K562 (cell line): Measurements from ENCODE around the gene RAB9B. TPM values are rescaled to one million over a fixed set of nuclear protein-coding genes. Genes with fewer than 3 reads are reported as not detected.

Source experiments
- ATAC-seq: fragments of 200-7000 bp; cut with Tn5 transposase; 3 replicates; pipeline ENCODE4 v1.9.1; 2020; ENCODE audit warnings: moderate library complexity
- BruUV-seq: library from RNA; stranded (reverse); fragments of 400-500 nt; replicated peaks from 2 replicates; lab custom pipeline; 2021; lab: Mats Ljungman, UMichigan
- CTCF ChIA-PET: fragments of 300-600 bp; formaldehyde crosslinking; extraction: SDS; loops from one replicate; lab custom pipeline; 2021; ENCODE audit warnings: low intra/inter-chr PET ratio; lab: Yijun Ruan, JAX
- POLR2A ChIA-PET: fragments of 300-600, 350-650 bp; sonication (Branson Sonifier 250); formaldehyde crosslinking; extraction: SDS; loops from one replicate; lab custom pipeline; 2021; ENCODE audit warnings: antibody characterized with exemption, inconsistent platforms; lab: Yijun Ruan, JAX
- DNase-seq, 4 experiments: peaks; one replicate each; pipeline versions ENCODE4 v3.0.0 to v3.0.0-alpha.2; 2011 to 2018; ENCODE audit warnings: low spot score in 3 of 4, mixed read lengths in 3 of 4; ENCODE audit errors: extremely low read depth in 1 of 4
- FAIRE-seq: peaks from 2 replicates; lab custom pipeline; 2011; peaks lifted over from hg19 to GRCh38; lab: Jason Lieb, UNC
- H2AFZ ChIP-seq: 2 replicates; pipeline ENCODE4 v1.6.0; 2011; ENCODE audit warnings: low read depth, low read length, control low read depth, inconsistent platforms
- H3K27ac ChIP-seq: fragments of 200-600 bp; 3 replicates; pipeline ENCODE4 v1.8.0; 2011; ENCODE audit warnings: low read depth, mild to moderate bottlenecking, control low read depth, inconsistent platforms, low read length, moderate library complexity, mixed read lengths; ENCODE audit errors: extremely low read depth
- H3K27me3 ChIP-seq, 2 experiments: fragments of 300-600 bp in 1 of 2; 2 replicates in 1 of 2; 3 replicates in 1 of 2; pipeline versions ENCODE4 v1.6.0 to v1.8.0; 2011; ENCODE audit warnings: inconsistent platforms in 2 of 2, low read length in 2 of 2, mild to moderate bottlenecking in 1 of 2, mixed read lengths in 1 of 2, moderate library complexity in 1 of 2; ENCODE audit not compliant: control insufficient read depth in 2 of 2, insufficient read depth in 2 of 2
- H3K36me3 ChIP-seq: fragments of 300-600 bp; 3 replicates; pipeline ENCODE4 v1.8.0; 2011; ENCODE audit warnings: mild to moderate bottlenecking, low read length, inconsistent platforms; ENCODE audit not compliant: control insufficient read depth, insufficient read depth
- H3K4me1 ChIP-seq, 2 experiments: fragments of 200-600 bp in 1 of 2; replicated peaks in 1 of 2; 2 replicates in 1 of 2; 3 replicates in 1 of 2; pipeline versions ENCODE4 v1.5.1 to v1.8.0; 2011; ENCODE audit warnings: inconsistent platforms in 2 of 2, low read length in 2 of 2, mild to moderate bottlenecking in 1 of 2, mixed read lengths in 1 of 2, moderate library complexity in 1 of 2; ENCODE audit not compliant: control insufficient read depth in 2 of 2, insufficient read depth in 2 of 2
- H3K4me2 ChIP-seq: 2 replicates; pipeline ENCODE4 v1.6.1; 2011; ENCODE audit warnings: low read length, control low read depth, inconsistent platforms, mixed read lengths; ENCODE audit not compliant: insufficient read depth
- H3K4me3 ChIP-seq: fragments of 200-600 bp; sonication (generic), shearing (Covaris generic); 2 replicates; pipeline ENCODE4 v1.5.1; 2016; ENCODE audit warnings: control low read depth, inconsistent platforms
- H3K79me2 ChIP-seq: fragments of 200-600 bp; 3 replicates; pipeline ENCODE4 v1.8.0; 2011; ENCODE audit warnings: low read length, inconsistent platforms; ENCODE audit not compliant: control insufficient read depth, insufficient read depth
- H3K9ac ChIP-seq, 2 experiments: 2 replicates each; pipeline versions ENCODE4 v1.6.0 to v1.6.1; 2011; ENCODE audit warnings: low read depth in 2 of 2, low read length in 2 of 2, control low read depth in 1 of 2, inconsistent platforms in 1 of 2, mild to moderate bottlenecking in 1 of 2, mixed read lengths in 1 of 2; ENCODE audit not compliant: insufficient read depth in 1 of 2
- H3K9me1 ChIP-seq: one replicate; pipeline ENCODE4 v1.6.0; 2011; ENCODE audit warnings: inconsistent platforms, mild to moderate bottlenecking, low read length, moderate library complexity; ENCODE audit not compliant: control insufficient read depth, insufficient read depth
- H3K9me3 ChIP-seq: replicated peaks from 2 replicates; pipeline ENCODE4 v1.5.1; 2011; ENCODE audit warnings: low read depth, low read length, inconsistent platforms; ENCODE audit not compliant: control insufficient read depth, insufficient read depth
- H4K20me1 ChIP-seq: replicated peaks from 2 replicates; pipeline ENCODE4 v1.6.1; 2011; ENCODE audit warnings: low read length, inconsistent platforms, mixed read lengths; ENCODE audit not compliant: control insufficient read depth, insufficient read depth
- ARID4B ChIP-seq: sonication (generic); formaldehyde crosslinking; IDR thresholded peaks from 2 replicates; pipeline ENCODE4 v1.8.0; 2022; ENCODE audit warnings: mild to moderate bottlenecking, missing genetic modification reagents
- BHLHE40 ChIP-seq: IDR thresholded peaks from 2 replicates; pipeline ENCODE4 v1.6.1; 2011; ENCODE audit warnings: low read length, improper control_type of control experiment
- E2F3 ChIP-seq: fragments of 250-450 bp; sonication (Bioruptor Pico); IDR thresholded peaks from 2 replicates; pipeline ENCODE4 v1.4.0; 2020; ENCODE audit warnings: mild to moderate bottlenecking
- HIVEP1 ChIP-seq: fragments of 250-450 bp; sonication (Bioruptor Pico); IDR thresholded peaks from 2 replicates; pipeline ENCODE4 v1.4.0; 2020; ENCODE audit warnings: mild to moderate bottlenecking
- MEF2D ChIP-seq: conservative IDR thresholded peaks from 2 replicates; pipeline ENCODE4 v1.6.1; 2016; ENCODE audit warnings: low read depth, missing genetic modification characterization, missing compliant biosample characterization
- TCF3 ChIP-seq: sonication (generic); formaldehyde crosslinking; IDR thresholded peaks from 2 replicates; pipeline ENCODE4 v1.4.0; 2020; ENCODE audit warnings: mild to moderate bottlenecking, missing genetic modification reagents
- UBTF ChIP-seq, 2 experiments: IDR thresholded peaks; 2 replicates each; pipeline ENCODE4 v1.6.1; 2012; ENCODE audit warnings: improper control_type of control experiment in 2 of 2, low read depth in 2 of 2, low read length in 2 of 2, borderline replicate concordance in 1 of 2
- ZBTB1 ChIP-seq: sonication (generic); formaldehyde crosslinking; IDR thresholded peaks from 2 replicates; pipeline ENCODE4 v1.8.1; 2023; ENCODE audit warnings: missing genetic modification reagents, low read depth, mild to moderate bottlenecking, borderline replicate concordance
- WGBS: fragments of 100-300 bp; shearing (Covaris generic); methylation state at CpG from one replicate; pipeline ENCODE4 v1.1.6; 2016; ENCODE audit warnings: low coverage, mixed read lengths; ENCODE audit not compliant: insufficient coverage; ENCODE audit errors: missing lambda C conversion rate; 5-methylcytosine and 5-hydroxymethylcytosine counted together
- in situ Hi-C: fragments of 300-500 bp; cut with MboI; formaldehyde crosslinking; loops from 4 replicates; pipeline ENCODE4 v1.15.0; 2018; ENCODE audit warnings: inconsistent platforms, mixed read lengths
- intact Hi-C: fragments of 100-400 bp; cut with micrococcal nuclease; formaldehyde crosslinking; loops from 2 replicates; pipeline ENCODE4 v1.14.2; 2022
- polyA plus RNA-seq, 8 experiments: library from polyadenylated mRNA; depleted of rRNA in 4 of 8; stranded (reverse) in 5 of 8; unstranded in 3 of 8; fragments of >200 nt; fragmentation: Nextera tagmentation in 2 of 8; fragmentation: Illumina TruSeq in 1 of 8; extraction: Ambion mirVana in 2 of 8; extraction: Trizol in 1 of 8; gene quantifications; 2 replicates each; pipeline versions ENCODE4 v1.2.1 to v1.2.3, GENCODE V29; 2011 to 2014; ENCODE audit warnings: inconsistent platforms in 1 of 8, missing spikeins in 1 of 8
- total RNA-seq, 7 experiments: library from RNA; depleted of rRNA in 6 of 7; stranded (reverse); fragments of >200 nt in 6 of 7; fragmentation: Illumina TruSeq in 2 of 7; extraction: Trizol in 2 of 7; gene quantifications; 2 replicates each; pipeline versions ENCODE4 v1.2.1 to v1.2.3, GENCODE V29; 2011 to 2021; ENCODE audit warnings: low replicate concordance in 1 of 7
- TF ChIP-seq, protein P1 (sequence below): fragments of 200-800 bp; sonication (Bioruptor generic); IDR thresholded peaks from 2 replicates; pipeline ENCODE4 v1.6.1; 2017; ENCODE audit warnings: missing genetic modification characterization, missing compliant biosample characterization
- TF ChIP-seq, protein P2 (sequence below): sonication (generic); formaldehyde crosslinking; IDR thresholded peaks from 2 replicates; pipeline ENCODE4 v1.8.0; 2022; ENCODE audit warnings: mild to moderate bottlenecking, missing genetic modification reagents, borderline replicate concordance

RAB9B gene
- total and polyA plus RNA-seq, 9 of the 15 experiments (the other 6 are each of a cell fraction or from before 2014, with no cell fraction given) = 0.03 to 0.05 (median 0.04) TPM; not detected in 6

- H3K36me3 ChIP-seq = no peaks in the 10 kb centered on the region
- 0% methylated on average over 3 of the region's 3 CpGs for WGBS
- DNase-seq = no peak
- peaks cover 0 to 12% of the 10 kb centered on the region in 2 experiments; a peak in 2 of 5 replicates for H3K27me3 ChIP-seq
- no peak overlapping the region for H3K27ac ChIP-seq
- no TSS peak for BruUV-seq
- ChIA-PET CTCF (no interaction called here), POLR2A (no interaction called here)
- no peaks in the 10 kb centered on the region for H4K20me1 ChIP-seq
- no peak overlapping the region for H3K4me3 ChIP-seq
- H3K9ac ChIP-seq = no peak overlapping the region
- H2AFZ ChIP-seq = no peak overlapping the region
- no peak for TF ChIP-seq ZBTB1
- no peak for TF ChIP-seq HIVEP1 (CRISPR knock-in tag)
- TF ChIP-seq E2F3 (CRISPR knock-in tag) = no peak
- TF ChIP-seq UBTF (IDR thresholded peaks at IDR 0.05; ENCODE audit: borderline replicate concordance in 1 of 2, low read depth in 2 of 2, low read length in 2 of 2) = no peak
- no peak for TF ChIP-seq TCF3
- no peak for TF ChIP-seq ARID4B
- no peak for TF ChIP-seq BHLHE40
- TF ChIP-seq MEF2D (tag) = no peak
- TF ChIP-seq, protein P1, sequence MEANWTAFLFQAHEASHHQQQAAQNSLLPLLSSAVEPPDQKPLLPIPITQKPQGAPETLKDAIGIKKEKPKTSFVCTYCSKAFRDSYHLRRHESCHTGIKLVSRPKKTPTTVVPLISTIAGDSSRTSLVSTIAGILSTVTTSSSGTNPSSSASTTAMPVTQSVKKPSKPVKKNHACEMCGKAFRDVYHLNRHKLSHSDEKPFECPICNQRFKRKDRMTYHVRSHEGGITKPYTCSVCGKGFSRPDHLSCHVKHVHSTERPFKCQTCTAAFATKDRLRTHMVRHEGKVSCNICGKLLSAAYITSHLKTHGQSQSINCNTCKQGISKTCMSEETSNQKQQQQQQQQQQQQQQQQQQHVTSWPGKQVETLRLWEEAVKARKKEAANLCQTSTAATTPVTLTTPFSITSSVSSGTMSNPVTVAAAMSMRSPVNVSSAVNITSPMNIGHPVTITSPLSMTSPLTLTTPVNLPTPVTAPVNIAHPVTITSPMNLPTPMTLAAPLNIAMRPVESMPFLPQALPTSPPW (CRISPR knock-in tag) = no peak
- TF ChIP-seq, protein P2, sequence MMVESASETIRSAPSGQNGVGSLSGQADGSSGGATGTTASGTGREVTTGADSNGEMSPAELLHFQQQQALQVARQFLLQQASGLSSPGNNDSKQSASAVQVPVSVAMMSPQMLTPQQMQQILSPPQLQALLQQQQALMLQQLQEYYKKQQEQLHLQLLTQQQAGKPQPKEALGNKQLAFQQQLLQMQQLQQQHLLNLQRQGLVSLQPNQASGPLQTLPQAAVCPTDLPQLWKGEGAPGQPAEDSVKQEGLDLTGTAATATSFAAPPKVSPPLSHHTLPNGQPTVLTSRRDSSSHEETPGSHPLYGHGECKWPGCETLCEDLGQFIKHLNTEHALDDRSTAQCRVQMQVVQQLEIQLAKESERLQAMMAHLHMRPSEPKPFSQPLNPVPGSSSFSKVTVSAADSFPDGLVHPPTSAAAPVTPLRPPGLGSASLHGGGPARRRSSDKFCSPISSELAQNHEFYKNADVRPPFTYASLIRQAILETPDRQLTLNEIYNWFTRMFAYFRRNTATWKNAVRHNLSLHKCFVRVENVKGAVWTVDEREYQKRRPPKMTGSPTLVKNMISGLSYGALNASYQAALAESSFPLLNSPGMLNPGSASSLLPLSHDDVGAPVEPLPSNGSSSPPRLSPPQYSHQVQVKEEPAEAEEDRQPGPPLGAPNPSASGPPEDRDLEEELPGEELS = no peak
- no peaks in the 10 kb centered on the region for H3K79me2 ChIP-seq
- intact Hi-C loops (no loop called here), in situ Hi-C loops (no loop called here)
- H3K9me1 ChIP-seq = no peaks in the 10 kb centered on the region
- FAIRE-seq = no peak
- H3K9me3 ChIP-seq = no peaks in the 10 kb centered on the region
- ATAC-seq = no peak
- H3K4me2 ChIP-seq = no peak overlapping the region
- no peaks in the 10 kb centered on the region for H3K4me1 ChIP-seq
Observed at GRCh38 chrX:103783196-103783595, 48.9 kb downstream of the RAB9B start.
